Activated CD8-positive, alpha-beta memory T cell treated with anti-CD3 and anti-CD28 coated beads, Interleukin-2, amount 10 ng/mL, durations not matched to agents 7 days and 5 days (primary cell): ENCODE measurements around the gene EHMT1. TPM values are rescaled to one million over a fixed set of nuclear protein-coding genes. Genes with fewer than 3 reads are reported as not detected.

ENCODE experiments used
- ATAC-seq: fragments of 150-1000 bp; cut with Tn5 transposase; one replicate; pipeline ENCODE4 v1.10.0; 2021; ENCODE audit warnings: moderate library complexity
- CTCF ChIA-PET: fragments of 350-600 bp; sonication (Branson Sonifier 250); formaldehyde crosslinking; loops from one replicate; lab custom pipeline; 2021; ENCODE audit warnings: antibody characterized with exemption; lab: Charles Lee
- DNase-seq: peaks from one replicate; pipeline ENCODE4 v3.0.0-alpha.2; 2020
- H3K27ac Mint-ChIP-seq: one replicate; pipeline ENCODE4 v1.8.0; 2021; ENCODE audit warnings: mild to moderate bottlenecking, mixed read lengths
- H3K27me3 Mint-ChIP-seq: one replicate; pipeline ENCODE4 v1.8.0; 2021; ENCODE audit warnings: mixed read lengths
- H3K36me3 Mint-ChIP-seq: one replicate; pipeline ENCODE4 v1.8.0; 2021; ENCODE audit warnings: mild to moderate bottlenecking, mixed read lengths
- H3K4me1 Mint-ChIP-seq: one replicate; pipeline ENCODE4 v1.8.0; 2021; ENCODE audit warnings: mixed read lengths
- H3K4me3 Mint-ChIP-seq: one replicate; pipeline ENCODE4 v1.8.0; 2021; ENCODE audit warnings: mild to moderate bottlenecking, moderate library complexity, mixed read lengths
- H3K9me3 Mint-ChIP-seq: one replicate; pipeline ENCODE4 v1.8.0; 2022; ENCODE audit warnings: low read depth, mixed read lengths
- total RNA-seq, 2 experiments: library from RNA; stranded (reverse); gene quantifications; one replicate each; pipeline ENCODE4 v1.2.3, GENCODE V29; 2021

EHMT1 gene
- total RNA-seq, 2 experiments from 2014 or later = 99.9 to 130 TPM

- H3K36me3 Mint-ChIP-seq = peaks cover 33% of the 10 kb centered on the region
- no peak for DNase-seq
- ATAC-seq = no peak
- H3K4me3 Mint-ChIP-seq = no peak overlapping the region
- H3K27ac Mint-ChIP-seq = no peak overlapping the region
- H3K9me3 Mint-ChIP-seq = no peaks in the 10 kb centered on the region
- CTCF ChIA-PET = interaction anchor here (1.2 kb wide), 1 partner anchor 16 kb away, joined by 3 read pairs; no protein-coding TSS in a partner anchor
- no peaks in the 10 kb centered on the region for H3K27me3 Mint-ChIP-seq
- peaks cover 37% of the 10 kb centered on the region for H3K4me1 Mint-ChIP-seq
Observed at GRCh38 chr9:137647096-137647714, 28.4 kb downstream of the EHMT1 start.

GRCh38 chr9:137648396-137648795 lies 29.6 kb downstream of the EHMT1 start:
- CTCF ChIA-PET = no interaction called here
- no peaks in the 10 kb centered on the region for H3K27me3 Mint-ChIP-seq
- ATAC-seq (no peak), DNase-seq (no peak)
- peaks cover 35% of the 10 kb centered on the region for H3K4me1 Mint-ChIP-seq
- H3K9me3 Mint-ChIP-seq = no peaks in the 10 kb centered on the region
- H3K4me3 Mint-ChIP-seq = no peak overlapping the region
- peaks cover 31% of the 10 kb centered on the region for H3K36me3 Mint-ChIP-seq
- no peak overlapping the region for H3K27ac Mint-ChIP-seq

DNA sequence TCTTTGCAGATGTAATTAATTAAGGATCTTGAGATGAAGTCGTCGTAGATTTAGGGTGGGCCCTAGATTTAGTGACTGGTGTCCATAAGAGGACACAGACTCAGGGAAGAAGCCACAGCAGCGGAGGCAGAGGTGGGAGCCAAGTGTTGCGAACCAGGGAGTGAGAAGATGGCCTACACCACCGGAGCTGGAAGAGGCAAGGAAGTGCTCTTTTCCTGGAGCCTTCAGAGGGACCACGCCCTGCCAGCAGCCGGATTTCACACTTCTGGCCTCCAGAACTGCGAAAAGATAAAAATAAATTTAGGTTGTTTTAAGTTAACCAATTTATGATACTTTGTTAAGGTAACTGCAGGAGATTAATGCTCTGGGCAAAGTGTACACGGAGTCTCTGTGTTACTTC lies 30.7 kb downstream of the EHMT1 start:
- Mint-ChIP-seq H3K4me3 (no peak overlapping the region), H3K27me3 (no peaks in the 10 kb centered on the region), H3K4me1 (peaks cover 30% of the 10 kb centered on the region), H3K9me3 (no peaks in the 10 kb centered on the region), H3K36me3 (peaks cover 31% of the 10 kb centered on the region), H3K27ac (no peak overlapping the region)
- ATAC-seq = no peak
- DNase-seq = no peak
- CTCF ChIA-PET = interaction anchor here (1.2 kb wide), 1 partner anchor 23 kb away, joined by 3 read pairs; no protein-coding TSS in a partner anchor

- H3K36me3 Mint-ChIP-seq = peaks cover 31% of the 10 kb centered on the region
- H3K4me1 Mint-ChIP-seq = peaks cover 30% of the 10 kb centered on the region
- CTCF ChIA-PET = interaction anchor here (1.2 kb wide), 1 partner anchor 23 kb away, joined by 3 read pairs; no protein-coding TSS in a partner anchor
- no peaks in the 10 kb centered on the region for H3K9me3 Mint-ChIP-seq
- no peak overlapping the region for H3K27ac Mint-ChIP-seq
- no peaks in the 10 kb centered on the region for H3K27me3 Mint-ChIP-seq
- no peak for DNase-seq
- ATAC-seq = no peak
- no peak overlapping the region for H3K4me3 Mint-ChIP-seq
Observed at GRCh38 chr9:137650259-137650658, 31.5 kb downstream of the EHMT1 start.

GRCh38 chr9:137650779-137651178 lies 32.0 kb downstream of the EHMT1 start:
- Mint-ChIP-seq H3K36me3 (peaks cover 31% of the 10 kb centered on the region), H3K4me3 (no peak overlapping the region), H3K27ac (no peak overlapping the region), H3K4me1 (peaks cover 30% of the 10 kb centered on the region), H3K9me3 (no peaks in the 10 kb centered on the region), H3K27me3 (no peaks in the 10 kb centered on the region)
- CTCF ChIA-PET = no interaction called here
- DNase-seq = no peak
- no peak for ATAC-seq

GRCh38 chr9:137656416-137656815 lies 37.6 kb downstream of the EHMT1 start:
- CTCF ChIA-PET = interaction anchor here (1.3 kb wide), 1 partner anchor 12 kb away, joined by 4 read pairs; no protein-coding TSS in a partner anchor
- no peak overlapping the region for H3K4me3 Mint-ChIP-seq

GRCh38 chr9:137657606-137658005 lies 38.8 kb downstream of the EHMT1 start:
- no peaks in the 10 kb centered on the region for H3K9me3 Mint-ChIP-seq
- H3K4me1 Mint-ChIP-seq = peaks cover 13% of the 10 kb centered on the region
- CTCF ChIA-PET = interaction anchor here (1.4 kb wide), 1 partner anchor 15 kb away, joined by 4 read pairs; no protein-coding TSS in a partner anchor
- H3K4me3 Mint-ChIP-seq = no peak overlapping the region
- ATAC-seq (no peak), DNase-seq (no peak)
- no peaks in the 10 kb centered on the region for H3K27me3 Mint-ChIP-seq
- H3K36me3 Mint-ChIP-seq = peaks cover 7% of the 10 kb centered on the region
- H3K27ac Mint-ChIP-seq = no peak overlapping the region

More at GRCh38 chr9:137656416-137656815, 37.6 kb downstream of the EHMT1 start:
- H3K36me3 Mint-ChIP-seq = peaks cover 8% of the 10 kb centered on the region
- DNase-seq (no peak), ATAC-seq (no peak)
- H3K27ac Mint-ChIP-seq = no peak overlapping the region
- no peaks in the 10 kb centered on the region for H3K9me3 Mint-ChIP-seq
- no peaks in the 10 kb centered on the region for H3K27me3 Mint-ChIP-seq
- peaks cover 13% of the 10 kb centered on the region for H3K4me1 Mint-ChIP-seq

GRCh38 chr9:137658781-137659180 lies 40.0 kb downstream of the EHMT1 start:
- no peaks in the 10 kb centered on the region for H3K27me3 Mint-ChIP-seq
- DNase-seq (no peak), ATAC-seq (no peak)
- no peaks in the 10 kb centered on the region for H3K9me3 Mint-ChIP-seq
- no peak overlapping the region for H3K4me3 Mint-ChIP-seq
- no peak overlapping the region for H3K27ac Mint-ChIP-seq
- H3K36me3 Mint-ChIP-seq = peaks cover 10% of the 10 kb centered on the region
- peaks cover 13% of the 10 kb centered on the region for H3K4me1 Mint-ChIP-seq
- CTCF ChIA-PET = interaction anchor here (0.9 to 1.4 kb wide), 2 partner anchors 14 to 31 kb away, joined by 3 to 4 read pairs; no protein-coding TSS in a partner anchor

DNA sequence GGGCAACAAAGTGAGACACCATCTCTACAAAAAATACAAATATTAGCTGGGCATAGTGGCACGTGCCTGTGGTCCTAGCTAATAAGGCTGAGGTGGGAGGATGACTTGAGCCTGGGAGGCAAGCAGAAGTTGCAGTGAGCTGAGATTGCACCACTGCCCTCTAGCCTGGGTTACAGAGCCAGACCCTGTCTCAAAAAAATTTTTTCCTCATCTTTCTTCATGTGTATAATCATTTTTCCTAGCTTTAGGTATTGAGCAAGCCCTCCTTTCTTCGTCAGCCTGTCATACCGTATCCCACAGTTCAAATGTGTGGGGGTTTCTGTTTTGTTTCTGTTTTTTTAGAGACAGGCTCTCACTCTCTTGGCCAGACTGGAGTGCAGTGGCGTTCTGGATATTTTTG lies 41.3 kb downstream of the EHMT1 start:
- H3K4me1 Mint-ChIP-seq = peaks cover 15% of the 10 kb centered on the region
- ATAC-seq (no peak), DNase-seq (no peak)
- no peak overlapping the region for H3K4me3 Mint-ChIP-seq
- no peak overlapping the region for H3K27ac Mint-ChIP-seq
- H3K36me3 Mint-ChIP-seq = peaks cover 10% of the 10 kb centered on the region
- CTCF ChIA-PET = interaction anchor here (0.9 kb wide), 1 partner anchor 13 kb away, joined by 3 read pairs; no protein-coding TSS in a partner anchor
- H3K27me3 Mint-ChIP-seq = no peaks in the 10 kb centered on the region
- no peaks in the 10 kb centered on the region for H3K9me3 Mint-ChIP-seq

- Mint-ChIP-seq H3K36me3 (peaks cover 12% of the 10 kb centered on the region), H3K27ac (no peak overlapping the region), H3K27me3 (no peaks in the 10 kb centered on the region), H3K9me3 (no peaks in the 10 kb centered on the region), H3K4me3 (no peak overlapping the region), H3K4me1 (peaks cover 8% of the 10 kb centered on the region)
- ATAC-seq = no peak
- CTCF ChIA-PET = interaction anchor here (1.3 to 1.7 kb wide), 2 partner anchors 9 to 16 kb away, joined by 3 to 7 read pairs; no protein-coding TSS in a partner anchor
- no peak for DNase-seq
Observed at GRCh38 chr9:137663584-137663983, 44.8 kb downstream of the EHMT1 start.

DNA sequence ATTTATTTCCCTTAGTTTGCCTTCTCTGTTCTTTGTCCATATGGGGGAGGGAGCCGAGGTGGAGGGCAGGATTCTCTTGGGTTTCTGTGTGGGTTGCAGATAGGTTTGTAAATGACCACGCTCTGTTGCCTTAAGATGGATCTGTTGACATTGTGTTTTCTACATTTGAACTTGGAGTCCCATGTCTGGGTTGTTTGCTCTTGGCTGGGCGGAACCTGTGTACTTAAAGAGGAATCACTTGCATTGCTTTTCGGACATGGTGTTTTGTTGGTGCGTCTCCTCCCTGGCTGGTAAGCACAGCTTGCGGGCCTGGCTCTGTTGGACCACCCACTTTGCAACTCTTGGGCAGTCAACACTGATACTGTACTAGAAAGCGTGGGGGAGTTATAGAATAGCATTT lies 45.9 kb downstream of the EHMT1 start:
- CTCF ChIA-PET = no interaction called here
- ATAC-seq = no peak
- no peak overlapping the region for H3K27ac Mint-ChIP-seq
- no peaks in the 10 kb centered on the region for H3K9me3 Mint-ChIP-seq
- peaks cover 3% of the 10 kb centered on the region for H3K4me1 Mint-ChIP-seq
- H3K36me3 Mint-ChIP-seq = peaks cover 18% of the 10 kb centered on the region
- DNase-seq = no peak
- no peak overlapping the region for H3K4me3 Mint-ChIP-seq
- no peaks in the 10 kb centered on the region for H3K27me3 Mint-ChIP-seq

DNA sequence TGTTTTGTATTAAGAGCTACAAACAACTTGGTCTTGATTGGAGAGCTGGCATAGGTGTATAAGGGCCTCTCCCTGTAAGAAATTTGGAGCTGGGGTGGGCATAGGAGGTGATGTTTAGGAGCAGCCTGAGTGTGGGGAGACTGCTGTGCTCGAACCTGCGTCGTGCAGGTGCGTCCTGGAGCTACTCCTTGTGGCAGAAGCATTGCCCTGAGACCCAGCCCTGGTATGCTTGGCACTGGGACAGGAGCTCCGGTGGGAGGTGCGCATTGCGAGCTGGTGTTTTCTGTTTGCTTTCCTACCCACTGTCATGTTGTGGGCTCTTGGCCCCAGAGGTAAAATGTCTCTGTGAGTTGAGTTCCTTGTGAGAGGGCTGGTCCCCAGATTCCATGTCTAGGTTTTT lies 46.4 kb downstream of the EHMT1 start:
- Mint-ChIP-seq H3K36me3 (peaks cover 15% of the 10 kb centered on the region), H3K4me1 (peaks cover 4% of the 10 kb centered on the region), H3K27me3 (no peaks in the 10 kb centered on the region), H3K4me3 (no peak overlapping the region), H3K27ac (no peak overlapping the region), H3K9me3 (no peaks in the 10 kb centered on the region)
- ATAC-seq (no peak), DNase-seq (no peak)
- CTCF ChIA-PET = no interaction called here

GRCh38 chr9:137665697-137666512 lies 47.1 kb downstream of the EHMT1 start:
- H3K27me3 Mint-ChIP-seq = no peaks in the 10 kb centered on the region
- ATAC-seq (no peak), DNase-seq (no peak)
- CTCF ChIA-PET = no interaction called here
- no peak overlapping the region for H3K27ac Mint-ChIP-seq
- H3K9me3 Mint-ChIP-seq = no peaks in the 10 kb centered on the region
- peaks cover 4% of the 10 kb centered on the region for H3K4me1 Mint-ChIP-seq
- H3K4me3 Mint-ChIP-seq = no peak overlapping the region
- peaks cover 13% of the 10 kb centered on the region for H3K36me3 Mint-ChIP-seq
